NT2/D1 (cell line): ENCODE results near the gene KY.

Experiments used
- YY1 ChIP-seq: IDR thresholded peaks from 2 replicates; pipeline ENCODE4 v1.6.1; 2011; ENCODE audit not compliant: insufficient read length, insufficient read depth
- ZNF274 ChIP-seq: IDR thresholded peaks from 2 replicates; pipeline ENCODE4 v1.6.1; 2011; ENCODE audit warnings: mild to moderate bottlenecking, low read depth, low read length

DNA sequence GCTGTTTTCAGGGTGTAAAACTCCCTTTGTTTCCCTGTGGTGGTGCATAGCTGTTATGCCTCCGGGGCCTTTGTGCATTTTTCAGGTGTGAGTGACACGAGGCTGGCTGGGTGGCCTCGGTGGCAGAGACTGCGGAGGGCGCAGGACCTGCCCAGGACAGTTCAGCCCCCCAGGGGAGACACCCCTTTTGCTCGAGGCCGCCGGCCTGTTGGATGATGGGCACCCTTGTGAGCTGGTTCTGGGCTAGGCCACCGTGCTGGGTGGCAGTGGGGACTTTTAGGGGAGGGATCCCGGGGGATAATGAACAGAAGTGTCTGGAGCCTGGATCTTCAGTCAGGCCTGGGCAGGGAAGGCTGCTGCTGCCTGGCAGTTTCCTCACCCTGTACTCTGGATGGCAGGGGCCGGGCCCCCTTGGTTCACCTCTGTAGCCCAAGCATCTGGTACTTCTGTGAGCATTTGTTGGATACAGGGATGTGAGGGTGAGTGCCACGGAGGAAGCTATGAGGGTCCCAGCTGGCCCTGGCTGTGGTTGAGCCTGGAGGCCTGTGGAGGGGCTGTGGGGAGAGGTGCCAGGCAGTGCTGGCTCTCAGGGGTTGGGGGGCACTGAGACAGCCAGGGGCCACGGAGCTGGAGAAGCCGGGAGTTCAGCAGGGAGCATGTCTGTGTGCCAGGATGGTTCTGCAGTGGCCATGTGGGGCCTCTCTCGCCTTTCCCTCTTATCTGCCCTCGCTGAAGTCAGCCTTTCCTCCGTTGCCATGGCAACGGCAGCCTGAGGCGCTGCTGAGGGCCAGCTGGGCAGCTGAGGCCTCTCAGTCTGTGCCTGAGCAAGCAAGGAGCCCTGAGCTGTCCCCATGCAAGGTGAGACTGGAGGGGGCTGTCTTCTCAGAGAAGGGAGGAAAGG is 49.0 kb downstream of the KY start:
- TF ChIP-seq ZNF274 (no peak), YY1 (no peak)
